GM18511 (cell line): Measurements from ENCODE around the gene TAF4B.

Experiments used
- ATAC-seq: cut with Tn5 transposase; IDR thresholded peaks from one replicate; pipeline ENCODE4 v1.9.1; 2021; ENCODE audit warnings: mild to moderate bottlenecking, moderate library complexity; ENCODE audit not compliant: unreplicated experiment

The TAF4B gene

DNA sequence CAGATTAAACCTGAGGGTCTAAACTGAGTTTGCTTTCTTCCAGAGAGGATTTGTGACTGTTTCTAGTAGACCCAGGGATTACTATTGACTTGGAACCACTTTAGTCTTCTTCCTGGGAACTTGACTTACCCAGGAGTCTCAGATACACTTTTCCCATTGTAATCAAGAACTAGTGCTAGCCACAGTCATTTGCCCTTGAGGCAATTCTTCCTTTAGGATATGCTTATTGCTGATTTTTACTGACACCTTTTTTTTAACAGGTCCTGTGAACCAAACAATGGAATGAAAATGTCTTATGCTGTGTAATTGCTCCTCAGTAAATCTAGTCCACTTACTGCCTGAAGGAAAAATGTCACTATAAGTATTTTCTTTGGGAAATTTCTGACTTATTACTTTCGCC is 78.3 kb downstream of the TAF4B start:
- no peak for ATAC-seq

- peak; percentile 82 for ATAC-seq
These were observed 81.0 kb downstream of the TAF4B start for GRCh38 chr18:26307161-26307773.

DNA sequence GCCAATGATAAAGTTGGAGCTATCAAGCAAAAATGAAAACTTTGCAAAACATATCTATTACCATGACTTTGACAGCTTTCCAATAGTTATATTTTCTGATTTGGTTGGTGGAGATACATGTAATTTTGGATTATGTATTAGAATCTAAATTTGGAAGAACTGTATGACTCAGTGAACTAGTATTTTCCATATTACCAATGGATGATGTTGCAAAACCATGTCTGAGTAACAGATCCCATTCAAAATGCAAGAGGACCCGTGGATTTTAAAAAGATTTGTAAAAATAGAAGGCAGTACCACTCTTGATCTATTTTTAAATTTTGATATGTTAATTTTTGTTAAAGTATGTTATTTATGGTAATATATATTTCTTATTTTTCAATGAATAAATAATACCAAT is 83.0 kb downstream of the TAF4B start:
- no peak for ATAC-seq

GRCh38 chr18:26312199-26312598 is 86.0 kb downstream of the TAF4B start:
- no peak for ATAC-seq

- no peak for ATAC-seq
These were observed 91.2 kb downstream of the TAF4B start for GRCh38 chr18:26317398-26317797.

DNA sequence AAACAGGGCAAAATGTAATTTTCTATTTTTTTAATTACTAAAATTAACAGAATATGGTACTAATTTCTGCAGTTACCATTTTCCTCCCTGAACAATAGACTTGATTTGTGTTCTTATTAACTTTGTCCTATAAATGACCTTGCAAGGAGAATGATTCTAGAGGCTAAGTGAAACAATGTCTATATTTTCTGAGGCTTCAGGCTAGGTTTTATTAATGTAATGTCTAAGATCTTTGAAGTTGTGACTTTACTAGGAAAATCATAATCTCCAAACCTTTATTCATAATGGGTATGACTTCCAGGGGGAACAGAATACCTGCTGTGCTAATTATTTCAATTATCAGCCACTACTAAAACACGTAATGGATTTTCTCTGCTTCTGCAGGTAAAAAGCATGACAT is 94.4 kb downstream of the TAF4B start:
- ATAC-seq: no peak

- ATAC-seq: no peak
These were observed 96.8 kb downstream of the TAF4B start for GRCh38 chr18:26322890-26323653.

GRCh38 chr18:26325771-26326170 is 99.5 kb downstream of the TAF4B start:
- no peak for ATAC-seq

DNA sequence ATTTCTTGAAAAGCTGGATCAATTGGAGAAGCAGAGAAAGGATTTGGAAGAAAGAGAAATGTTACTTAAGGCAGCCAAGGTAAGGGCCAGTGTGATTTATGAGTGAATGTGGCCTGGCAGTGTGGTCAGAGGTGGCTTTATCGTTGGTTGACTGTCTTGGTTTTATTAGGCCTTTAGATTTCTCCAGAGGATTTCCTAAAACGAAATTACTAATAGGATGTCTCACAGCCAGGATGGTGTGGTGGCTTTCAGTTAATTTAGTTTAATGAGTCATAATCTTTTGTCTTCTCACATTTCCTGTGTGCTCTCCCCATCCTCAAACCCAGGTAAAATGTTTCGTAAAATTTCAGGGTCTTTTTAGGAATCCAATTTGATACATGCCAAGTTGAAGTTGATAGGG is 100.8 kb downstream of the TAF4B start:
- ATAC-seq: no peak

DNA sequence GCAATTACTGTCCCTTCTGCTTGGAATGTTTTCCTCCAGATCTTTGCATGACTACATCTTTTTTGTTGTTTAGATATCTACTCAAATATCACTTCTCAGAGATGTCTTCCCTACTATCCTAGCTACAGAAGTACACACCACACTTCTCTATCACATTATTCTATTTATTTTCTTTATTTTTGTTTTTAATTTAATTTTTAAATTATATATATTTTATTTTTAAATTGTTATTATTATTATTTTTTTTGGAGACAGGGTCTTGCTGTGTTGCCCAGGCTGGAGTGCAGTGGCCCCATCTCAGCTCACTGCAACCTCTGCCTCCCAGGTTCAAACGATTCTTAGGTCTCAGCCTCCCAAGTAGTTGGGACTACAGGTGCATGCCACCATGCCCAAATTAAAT is 106.7 kb downstream of the TAF4B start:
- ATAC-seq: no peak

DNA sequence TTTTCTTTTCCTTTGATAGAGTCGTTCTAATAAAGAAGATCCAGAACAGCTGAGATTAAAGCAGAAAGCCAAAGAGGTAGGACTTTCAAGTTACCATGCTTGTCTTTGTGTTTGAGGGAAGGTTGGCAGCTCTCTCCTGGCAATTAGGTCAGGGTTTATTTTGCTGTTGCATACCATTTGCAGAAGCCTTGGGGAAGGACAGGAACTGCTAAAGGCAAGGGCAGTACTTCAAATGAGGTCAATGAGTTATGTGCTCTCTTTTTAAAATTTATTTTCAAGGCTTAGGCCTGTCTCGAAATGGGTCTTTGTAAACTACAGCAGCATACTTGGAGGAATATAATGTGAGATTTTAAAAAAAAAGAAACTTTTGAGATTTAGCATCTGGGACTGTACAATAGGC is 108.9 kb downstream of the TAF4B start:
- ATAC-seq: no peak

- ATAC-seq: no peak
These were observed 109.6 kb downstream of the TAF4B start for GRCh38 chr18:26335571-26336487.

DNA sequence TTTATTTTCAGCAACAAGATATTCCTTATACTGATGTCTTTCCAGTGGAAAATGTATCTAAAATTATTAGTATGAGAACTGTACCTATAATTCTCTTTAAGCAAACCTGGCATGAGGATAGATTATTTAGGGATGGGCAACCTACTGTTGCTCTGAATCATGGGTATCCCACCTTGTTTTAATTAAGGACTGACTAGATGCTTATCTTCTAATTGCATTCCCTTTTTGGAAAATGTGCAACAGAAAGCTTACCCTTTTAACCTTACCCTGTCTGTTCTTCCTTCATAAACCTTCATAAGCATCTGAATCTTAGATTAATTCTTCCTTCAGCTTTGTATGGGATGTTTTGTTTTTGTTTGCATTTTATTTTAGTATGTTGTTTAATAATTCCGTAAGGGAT is 110.3 kb downstream of the TAF4B start:
- no peak for ATAC-seq

DNA sequence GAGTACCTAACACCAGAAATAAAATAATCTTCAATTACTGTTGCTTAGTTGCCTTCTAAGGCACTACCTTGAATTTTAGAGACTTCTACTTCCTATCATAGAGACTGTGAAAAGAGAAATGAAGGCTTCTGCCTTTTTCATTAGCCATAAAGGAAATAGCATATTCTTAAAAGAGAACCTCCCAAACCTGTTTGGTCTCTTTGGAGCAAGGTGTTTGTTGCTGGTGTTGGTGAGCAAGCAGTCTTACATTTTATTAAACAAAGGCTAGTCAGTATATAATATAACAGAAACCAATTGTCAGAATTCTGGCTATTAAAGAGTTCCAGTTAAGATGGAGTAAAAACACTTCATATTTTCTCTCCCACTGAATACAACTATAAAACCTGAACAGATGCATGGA is 116.4 kb downstream of the TAF4B start:
- ATAC-seq: no peak

DNA sequence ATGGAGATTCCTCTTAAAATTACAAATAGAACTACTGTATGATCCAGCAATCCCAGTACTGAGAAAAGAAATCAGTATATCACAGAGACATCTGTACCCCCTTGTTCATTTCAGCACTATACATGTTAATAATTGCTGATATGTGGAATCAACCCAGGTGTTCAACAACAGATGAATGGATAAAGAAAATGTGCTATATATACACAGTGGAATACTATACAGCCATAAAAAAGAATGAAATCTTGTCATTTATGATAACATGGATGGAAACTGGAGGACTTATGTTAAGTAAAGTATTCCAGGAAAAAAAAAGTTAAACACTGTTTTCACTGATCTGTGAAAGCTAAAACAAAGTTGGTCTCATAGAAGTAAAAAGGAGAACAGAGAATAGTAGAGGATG is 124.7 kb downstream of the TAF4B start:
- ATAC-seq: no peak

DNA sequence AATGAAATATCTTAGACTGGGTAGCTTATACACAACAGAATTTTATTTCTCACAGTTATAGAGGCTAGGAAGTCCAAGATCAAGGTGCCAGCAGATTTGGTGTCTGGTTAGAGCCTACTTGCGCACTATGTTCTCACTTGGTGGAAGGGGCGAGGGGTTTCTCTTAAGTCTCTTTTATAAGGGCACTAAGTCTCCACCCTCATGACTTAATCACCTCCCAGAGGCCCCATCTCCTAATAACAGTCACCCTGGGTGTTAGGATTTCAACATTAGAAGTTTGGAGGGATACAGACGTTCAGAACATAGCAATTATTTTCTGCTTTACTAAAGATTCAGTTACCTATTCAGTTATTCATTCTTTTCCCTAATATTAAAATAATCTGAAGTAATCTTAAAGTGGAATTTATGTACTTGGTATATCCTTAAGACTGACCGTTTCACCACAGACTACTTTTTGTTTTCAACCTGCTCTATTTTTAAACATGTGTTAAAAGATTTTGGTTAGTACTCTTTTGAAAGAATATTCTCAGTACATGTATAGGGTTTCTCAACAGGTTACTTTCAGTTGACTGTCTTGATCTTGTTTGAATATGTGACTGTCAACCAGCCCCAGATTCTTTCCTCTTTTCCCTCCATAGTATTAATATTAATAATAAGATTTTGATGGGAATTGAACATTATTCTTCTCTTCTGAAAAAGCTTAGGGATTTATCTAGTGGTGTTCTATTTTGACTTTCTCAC is 130.0 kb downstream of the TAF4B start:
- peak; percentile 72 for ATAC-seq

- no peak for ATAC-seq
These were observed 131.7 kb downstream of the TAF4B start for GRCh38 chr18:26357960-26358359.

DNA sequence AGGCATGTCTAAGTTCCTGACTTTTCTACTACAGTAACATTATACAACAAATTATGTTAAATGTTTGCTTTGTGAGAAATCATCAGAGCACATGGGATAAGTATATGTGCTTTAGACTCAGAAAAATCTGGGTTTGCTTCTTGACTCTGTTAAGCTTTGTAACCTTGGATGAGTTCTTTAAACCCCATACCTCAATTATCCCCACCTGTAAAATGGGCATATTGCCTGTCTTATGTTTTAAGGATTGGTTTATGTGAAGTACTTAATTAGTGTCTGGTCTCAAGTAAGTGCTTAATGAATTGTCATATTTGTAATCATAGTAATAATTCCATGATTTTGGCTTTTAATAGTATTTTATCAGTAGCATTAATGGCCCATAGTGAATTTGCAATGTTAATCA is 135.8 kb downstream of the TAF4B start:
- no peak for ATAC-seq

GRCh38 chr18:26367425-26367824 is 141.2 kb downstream of the TAF4B start:
- ATAC-seq: no peak

- no peak for ATAC-seq
These were observed 143.8 kb downstream of the TAF4B start for GRCh38 chr18:26370037-26370436.

DNA sequence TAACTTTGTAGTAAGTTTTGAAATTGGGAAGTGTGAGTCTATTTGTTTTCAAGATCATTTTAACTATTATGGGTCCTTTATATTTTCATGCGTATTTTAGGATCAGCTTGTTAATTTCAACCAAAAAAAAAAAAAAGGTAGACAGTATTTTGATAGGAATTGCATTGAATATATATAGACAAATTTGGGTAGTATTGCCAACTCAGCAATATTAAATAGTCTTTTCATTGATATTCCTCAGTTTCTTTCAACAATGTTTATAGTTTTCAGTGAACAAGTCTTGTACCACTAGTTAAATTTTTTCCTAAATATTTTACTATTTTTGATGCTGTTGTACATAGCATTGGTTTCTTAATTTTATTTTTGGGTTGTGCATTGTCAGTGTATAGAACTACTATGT is 149.9 kb downstream of the TAF4B start:
- no peak for ATAC-seq
